ENCODE measurements around the gene DXO.
"Not testable (repeated sequence)": the region's sequence is repeated elsewhere in the genome, so short reads cannot be mapped to it uniquely, and the experiment has no call there.

DXO gene

DNA sequence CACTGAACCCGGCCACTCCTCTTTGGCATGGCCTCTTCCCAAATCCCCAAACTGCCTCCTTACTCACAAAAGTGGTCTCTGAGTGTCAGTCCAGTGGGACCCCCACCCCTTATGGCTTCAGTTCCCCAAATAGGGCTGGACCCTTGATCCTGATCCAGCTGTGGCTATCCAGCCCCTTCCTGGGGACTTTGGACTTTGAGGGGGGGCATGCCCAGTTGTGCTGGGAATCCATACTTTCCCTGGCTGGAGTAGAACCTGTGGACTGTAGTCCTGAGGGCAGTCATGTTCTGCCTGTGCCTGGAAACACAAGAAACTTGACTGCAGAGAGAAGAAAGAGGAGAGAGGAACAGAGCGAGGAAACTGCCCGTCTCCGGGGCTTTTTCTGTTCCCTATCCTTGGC is 32.5 kb upstream of the DXO start:
- H3K36me3 ChIP-seq (ENCODE audit: control insufficient read depth, insufficient read depth, low read length) = not testable (repeated sequence)

DNA sequence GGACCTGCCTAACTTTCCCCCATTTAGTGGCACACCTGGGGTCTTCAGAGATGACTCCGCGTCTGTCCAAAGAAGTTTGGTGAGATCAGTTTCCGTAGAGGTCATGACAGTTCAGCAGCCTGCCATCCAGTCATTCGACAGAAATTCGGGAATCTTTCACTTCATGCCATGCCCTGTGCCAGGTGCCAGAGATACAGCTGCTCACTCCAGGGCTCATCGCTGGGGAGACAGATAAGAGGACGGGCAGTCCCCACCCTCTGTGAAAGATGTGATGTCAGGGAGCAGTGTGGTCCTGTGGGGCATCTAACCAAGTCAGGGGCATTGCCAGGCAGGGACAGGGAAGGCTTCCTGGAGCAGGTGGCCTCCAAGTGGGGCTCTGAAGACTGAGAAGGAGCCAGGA is 31.4 kb upstream of the DXO start:
- DNase-seq (ENCODE audit: extremely low read depth, insufficient read length); H3K4me3 ChIP-seq (replicated peaks; ENCODE audit: low read depth, low read length); H3K36me3 ChIP-seq (ENCODE audit: control insufficient read depth, insufficient read depth, low read length); H3K27me3 ChIP-seq (replicated peaks; ENCODE audit: control insufficient read depth, insufficient read depth, low read length): not testable (repeated sequence)

More for the DNA sequence above, 32.5 kb upstream of the DXO start:
- not testable (repeated sequence) for H3K4me3 ChIP-seq (replicated peaks; ENCODE audit: low read depth, low read length); H3K27me3 ChIP-seq (replicated peaks; ENCODE audit: control insufficient read depth, insufficient read depth, low read length); DNase-seq (ENCODE audit: extremely low read depth, insufficient read length)

DNA sequence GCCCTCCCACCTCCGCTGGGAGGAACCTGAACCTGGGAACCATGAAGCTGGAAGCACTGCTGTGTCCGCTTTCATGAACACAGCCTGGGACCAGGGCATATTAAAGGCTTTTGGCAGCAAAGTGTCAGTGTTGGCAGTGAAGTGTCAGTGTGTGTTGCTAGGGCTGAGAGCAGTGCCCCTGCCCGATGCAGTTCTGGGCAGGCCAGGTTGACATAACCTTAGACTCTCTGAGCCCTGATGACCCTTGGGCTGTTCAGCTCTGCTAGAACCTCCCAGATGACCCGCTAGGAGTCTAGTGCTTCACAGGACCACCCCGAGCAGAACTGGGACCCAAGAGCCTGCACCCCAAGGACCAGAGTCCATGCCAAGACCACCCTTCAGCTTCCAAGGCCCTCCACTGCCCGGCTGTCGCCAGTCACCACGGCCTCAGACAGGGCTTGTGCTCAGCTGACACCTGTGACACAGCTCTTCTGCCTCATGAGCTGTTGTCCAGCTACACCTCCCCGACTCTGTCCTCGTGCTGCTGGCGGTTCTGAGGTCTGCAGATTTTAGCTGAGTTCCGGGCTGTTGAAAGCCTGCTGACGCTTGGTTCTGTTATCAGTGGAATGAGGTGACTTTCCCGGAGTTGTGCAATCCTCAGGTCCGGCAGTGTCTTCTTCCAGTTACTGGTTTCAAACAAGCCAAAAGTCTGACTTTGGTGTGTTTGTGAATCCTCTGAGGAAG is 30.8 kb upstream of the DXO start:
- not testable (repeated sequence) for DNase-seq (ENCODE audit: extremely low read depth, insufficient read length); H3K36me3 ChIP-seq (ENCODE audit: control insufficient read depth, insufficient read depth, low read length); H3K27me3 ChIP-seq (replicated peaks; ENCODE audit: control insufficient read depth, insufficient read depth, low read length); H3K4me3 ChIP-seq (replicated peaks; ENCODE audit: low read depth, low read length)

DNA sequence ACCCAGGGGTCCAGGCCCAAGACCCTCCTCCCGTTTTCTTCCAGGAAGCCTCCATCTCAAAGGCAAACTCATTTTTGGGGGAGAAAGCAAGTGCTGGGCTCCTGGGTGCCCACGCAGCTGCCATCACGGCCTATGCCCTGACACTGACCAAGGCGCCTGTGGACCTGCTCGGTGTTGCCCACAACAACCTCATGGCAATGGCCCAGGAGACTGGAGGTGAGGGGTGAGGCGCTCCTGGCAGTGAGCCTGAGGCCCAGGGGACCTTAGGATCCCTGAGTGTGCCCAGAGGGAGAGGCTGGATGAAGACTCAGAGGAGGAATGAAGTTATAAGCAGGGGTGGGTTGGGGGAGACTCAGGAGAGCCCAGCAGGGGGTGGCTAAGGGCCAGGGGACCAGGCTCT is 24.4 kb upstream of the DXO start:
- not testable (repeated sequence) for H3K4me3 ChIP-seq (replicated peaks; ENCODE audit: low read depth, low read length); DNase-seq (ENCODE audit: extremely low read depth, insufficient read length); H3K27me3 ChIP-seq (replicated peaks; ENCODE audit: control insufficient read depth, insufficient read depth, low read length); H3K36me3 ChIP-seq (ENCODE audit: control insufficient read depth, insufficient read depth, low read length)

DNA sequence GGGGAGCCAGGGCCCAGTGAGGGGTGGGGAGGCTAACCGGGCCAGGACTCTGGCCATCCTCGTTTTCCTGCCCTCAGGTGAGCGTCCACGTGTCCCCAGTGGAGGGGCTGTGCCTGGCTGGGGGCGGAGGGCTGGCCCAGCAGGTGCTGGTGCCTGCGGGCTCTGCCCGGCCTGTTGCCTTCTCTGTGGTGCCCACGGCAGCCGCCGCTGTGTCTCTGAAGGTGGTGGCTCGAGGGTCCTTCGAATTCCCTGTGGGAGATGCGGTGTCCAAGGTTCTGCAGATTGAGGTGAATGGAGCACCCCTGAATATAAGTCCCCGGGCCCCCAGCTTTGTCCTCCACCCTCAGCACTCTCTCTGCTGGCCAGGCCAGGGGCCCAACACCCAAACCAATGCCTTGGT is 22.5 kb upstream of the DXO start:
- not testable (repeated sequence) for H3K4me3 ChIP-seq (replicated peaks; ENCODE audit: low read depth, low read length); H3K36me3 ChIP-seq (ENCODE audit: control insufficient read depth, insufficient read depth, low read length); DNase-seq (ENCODE audit: extremely low read depth, insufficient read length); H3K27me3 ChIP-seq (replicated peaks; ENCODE audit: control insufficient read depth, insufficient read depth, low read length)

DNA sequence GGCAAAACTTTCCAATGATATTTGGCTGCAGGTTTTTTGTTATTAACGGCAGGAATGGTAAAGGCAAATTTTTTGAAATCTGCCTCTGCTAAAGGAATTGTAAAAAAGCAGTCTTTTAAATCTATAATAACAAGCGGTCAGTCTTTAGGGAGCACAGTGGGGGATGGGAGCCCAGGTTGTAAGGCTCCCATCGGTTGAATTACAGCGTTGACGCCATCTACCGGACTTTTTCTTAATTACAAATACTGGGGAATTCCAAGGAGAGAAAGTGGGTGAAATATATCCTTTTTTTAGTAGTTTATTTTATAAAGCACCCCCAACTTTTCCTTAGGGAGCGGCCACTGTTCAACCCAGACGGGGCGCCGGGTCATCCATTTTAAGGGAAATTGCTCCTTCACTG is 17.4 kb upstream of the DXO start:
- H3K4me3 ChIP-seq (replicated peaks; ENCODE audit: low read depth, low read length); DNase-seq (ENCODE audit: extremely low read depth, insufficient read length); H3K27me3 ChIP-seq (replicated peaks; ENCODE audit: control insufficient read depth, insufficient read depth, low read length); H3K36me3 ChIP-seq (ENCODE audit: control insufficient read depth, insufficient read depth, low read length): not testable (repeated sequence)

DNA sequence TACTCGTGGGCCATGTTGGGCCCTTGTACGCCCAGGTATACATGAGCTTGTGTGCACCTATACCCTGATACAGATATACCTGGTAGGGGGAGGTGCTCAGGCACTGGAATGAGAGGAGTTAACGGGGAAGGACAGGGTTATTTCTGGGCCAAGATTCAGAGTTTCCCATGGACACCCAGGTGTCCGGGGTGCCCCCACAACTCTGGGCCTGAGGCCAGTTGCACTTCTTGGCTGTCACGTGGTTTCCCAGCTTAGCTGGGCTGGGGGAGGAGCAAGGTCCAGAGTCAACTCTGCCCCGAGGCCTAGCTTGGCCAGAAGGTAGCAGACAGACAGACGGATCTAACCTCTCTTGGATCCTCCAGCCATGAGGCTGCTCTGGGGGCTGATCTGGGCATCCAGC is 9.8 kb upstream of the DXO start, which contains the start of gene C4A:
Gene C4A, plus strand, starts transcription at position 314 of the 400 bp plus-strand sequence. Its CDS starts 51 bp downstream, at position 365.
- DNase-seq (ENCODE audit: extremely low read depth, insufficient read length); H3K4me3 ChIP-seq (replicated peaks; ENCODE audit: low read depth, low read length); H3K27me3 ChIP-seq (replicated peaks; ENCODE audit: control insufficient read depth, insufficient read depth, low read length); H3K36me3 ChIP-seq (ENCODE audit: control insufficient read depth, insufficient read depth, low read length): not testable (repeated sequence)

DNA sequence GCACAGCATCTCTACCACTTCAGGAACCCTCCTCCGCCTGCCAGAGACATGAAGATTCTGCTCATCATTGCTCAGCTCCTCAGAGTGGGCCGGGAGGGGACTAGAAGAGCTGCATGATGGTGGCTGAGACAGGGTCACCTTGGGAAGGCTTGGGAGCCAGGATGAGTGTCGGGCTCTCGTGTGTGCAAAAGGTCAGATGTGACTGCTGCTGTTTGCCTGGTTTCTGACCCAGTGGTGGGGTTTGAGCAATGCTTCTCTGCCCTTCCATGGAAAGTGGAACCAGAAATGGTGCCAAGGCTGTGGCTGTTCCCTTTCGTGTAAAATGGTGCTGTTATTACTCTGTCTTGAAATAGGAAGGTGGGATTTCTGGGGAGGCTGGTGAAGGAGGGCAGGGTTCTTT is 9.1 kb upstream of the DXO start:
- H3K4me3 ChIP-seq (replicated peaks; ENCODE audit: low read depth, low read length); H3K36me3 ChIP-seq (ENCODE audit: control insufficient read depth, insufficient read depth, low read length); DNase-seq (ENCODE audit: extremely low read depth, insufficient read length); H3K27me3 ChIP-seq (replicated peaks; ENCODE audit: control insufficient read depth, insufficient read depth, low read length): not testable (repeated sequence)

DNA sequence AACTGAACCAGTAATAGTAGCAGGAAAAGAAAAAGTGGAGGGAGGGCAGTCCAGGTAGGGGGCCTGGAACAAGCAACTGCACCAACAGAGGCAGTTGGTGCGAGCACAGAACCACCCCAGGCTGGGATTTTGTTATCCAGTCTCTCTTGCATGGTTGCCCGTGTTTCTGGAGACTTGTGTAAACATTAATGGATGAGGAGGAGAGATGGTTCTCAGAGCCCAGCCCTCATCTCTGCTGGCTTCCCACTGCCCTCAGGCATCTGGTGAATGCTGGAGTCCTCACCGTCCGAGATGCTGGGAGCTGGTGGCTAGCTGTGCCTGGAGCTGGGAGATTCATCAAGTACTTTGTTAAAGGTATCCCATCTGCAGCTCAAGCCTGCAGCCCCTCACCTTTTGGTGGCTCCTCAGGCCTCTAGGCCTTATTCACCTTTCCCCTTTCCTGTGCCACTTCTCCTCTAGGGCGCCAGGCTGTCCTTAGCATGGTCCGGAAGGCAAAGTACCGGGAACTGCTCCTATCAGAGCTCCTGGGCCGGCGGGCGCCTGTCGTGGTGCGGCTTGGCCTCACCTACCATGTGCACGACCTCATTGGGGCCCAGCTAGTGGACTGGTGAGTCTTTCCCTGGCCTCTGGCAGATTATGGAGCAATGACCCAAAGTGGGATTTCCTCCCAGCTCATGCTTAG is 8.4 kb upstream of the DXO start:
- not testable (repeated sequence) for H3K36me3 ChIP-seq (ENCODE audit: control insufficient read depth, insufficient read depth, low read length); H3K27me3 ChIP-seq (replicated peaks; ENCODE audit: control insufficient read depth, insufficient read depth, low read length); DNase-seq (ENCODE audit: extremely low read depth, insufficient read length); H3K4me3 ChIP-seq (replicated peaks; ENCODE audit: low read depth, low read length)

DNA sequence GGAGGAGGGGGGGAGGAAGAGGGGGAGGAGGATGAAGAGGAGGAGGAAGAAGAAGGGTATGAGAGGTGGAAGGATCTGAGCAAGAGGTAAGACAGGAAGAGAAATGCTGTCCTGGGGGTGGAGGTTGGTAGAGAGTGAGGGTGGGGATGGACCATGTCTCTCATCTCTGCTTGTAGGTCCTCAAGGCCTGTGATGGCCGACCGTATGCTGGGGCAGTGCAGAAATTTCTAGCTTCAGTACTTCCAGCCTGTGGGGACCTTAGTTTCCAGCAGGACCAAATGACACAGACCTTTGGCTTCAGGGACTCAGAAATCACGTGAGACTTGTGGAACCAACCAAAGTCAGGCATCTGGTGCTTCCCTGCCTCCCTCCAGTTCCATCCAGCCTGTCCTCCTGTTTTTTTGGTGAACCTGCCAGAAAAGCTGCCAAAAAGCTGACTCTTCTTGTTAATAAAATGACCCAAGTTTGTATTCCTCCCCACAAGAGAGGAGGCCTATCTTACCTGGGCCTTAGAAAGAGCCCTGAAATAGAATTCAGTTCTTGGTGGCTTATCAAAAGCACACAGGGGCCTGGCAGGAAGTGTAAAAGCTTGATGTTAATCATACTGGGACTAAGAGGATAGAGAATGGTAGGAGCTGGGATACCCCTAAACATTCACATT is 7.4 kb upstream of the DXO start:
- Histone ChIP-seq H3K36me3 (ENCODE audit: control insufficient read depth, insufficient read depth, low read length) (no peaks in the 10 kb centered on the region), H3K27me3 (replicated peaks; ENCODE audit: control insufficient read depth, insufficient read depth, low read length) (no peaks in the 10 kb centered on the region), H3K4me3 (replicated peaks; ENCODE audit: low read depth, low read length) (no peak overlapping the region)
- DNase-seq (ENCODE audit: extremely low read depth, insufficient read length) = no peak
- TF ChIP-seq, protein P1, sequence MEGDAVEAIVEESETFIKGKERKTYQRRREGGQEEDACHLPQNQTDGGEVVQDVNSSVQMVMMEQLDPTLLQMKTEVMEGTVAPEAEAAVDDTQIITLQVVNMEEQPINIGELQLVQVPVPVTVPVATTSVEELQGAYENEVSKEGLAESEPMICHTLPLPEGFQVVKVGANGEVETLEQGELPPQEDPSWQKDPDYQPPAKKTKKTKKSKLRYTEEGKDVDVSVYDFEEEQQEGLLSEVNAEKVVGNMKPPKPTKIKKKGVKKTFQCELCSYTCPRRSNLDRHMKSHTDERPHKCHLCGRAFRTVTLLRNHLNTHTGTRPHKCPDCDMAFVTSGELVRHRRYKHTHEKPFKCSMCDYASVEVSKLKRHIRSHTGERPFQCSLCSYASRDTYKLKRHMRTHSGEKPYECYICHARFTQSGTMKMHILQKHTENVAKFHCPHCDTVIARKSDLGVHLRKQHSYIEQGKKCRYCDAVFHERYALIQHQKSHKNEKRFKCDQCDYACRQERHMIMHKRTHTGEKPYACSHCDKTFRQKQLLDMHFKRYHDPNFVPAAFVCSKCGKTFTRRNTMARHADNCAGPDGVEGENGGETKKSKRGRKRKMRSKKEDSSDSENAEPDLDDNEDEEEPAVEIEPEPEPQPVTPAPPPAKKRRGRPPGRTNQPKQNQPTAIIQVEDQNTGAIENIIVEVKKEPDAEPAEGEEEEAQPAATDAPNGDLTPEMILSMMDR (IDR thresholded peaks at IDR 0.05; ENCODE audit: insufficient read depth, low read length, poor library complexity, severe bottlenecking) = no peak

Measured in GM06990 (cell line).